Spleen (tissue), 11 donors: ENCODE results near the gene RBM10. TPM values are rescaled to one million over a fixed set of nuclear protein-coding genes. Genes with fewer than 3 reads are reported as not detected.
"Not testable (repeated sequence)": the region's sequence is repeated elsewhere in the genome, so short reads cannot be mapped to it uniquely, and the experiment has no call there.

Experiments
- DNase-seq: peaks from one replicate; pipeline ENCODE4 v3.0.0-alpha.2; 2020
- H3K27ac ChIP-seq, 8 donors: fragments of 200-600 bp; sonication (generic) in 7 of 8; 1 replicate in 4 of 8; 2 replicates in 4 of 8; pipeline versions ENCODE4 v1.5.0 to v1.8.0; 2016 to 2021; ENCODE audit warnings: inconsistent platforms in 4 of 8, mild to moderate bottlenecking in 4 of 8, moderate library complexity in 1 of 8
- H3K27me3 ChIP-seq, 7 donors: fragments of 200-600 bp; sonication (generic) in 6 of 7; replicated peaks in 1 of 7; 1 replicate in 4 of 7; 2 replicates in 3 of 7; pipeline versions ENCODE4 v1.5.0 to v1.8.0; 2016 to 2021; ENCODE audit warnings: inconsistent platforms in 3 of 7, mild to moderate bottlenecking in 1 of 7
- H3K36me3 ChIP-seq, 6 donors: fragments of 200-600 bp; sonication (generic) in 5 of 6; 1 replicate in 4 of 6; 2 replicates in 2 of 6; pipeline versions ENCODE4 v1.5.0 to v1.8.0; 2016 to 2021; ENCODE audit warnings: inconsistent platforms in 2 of 6
- H3K4me1 ChIP-seq, 6 donors: fragments of 200-600 bp; sonication (generic) in 5 of 6; 1 replicate in 3 of 6; 2 replicates in 3 of 6; pipeline versions ENCODE4 v1.5.0 to v1.8.0; 2016 to 2021; ENCODE audit warnings: inconsistent platforms in 3 of 6
- H3K4me3 ChIP-seq, 8 donors: fragments of 200-600 bp; sonication (generic) in 7 of 8; 1 replicate in 4 of 8; 2 replicates in 4 of 8; pipeline versions ENCODE4 v1.5.0 to v1.8.0; 2016 to 2021; ENCODE audit warnings: inconsistent platforms in 4 of 8, mild to moderate bottlenecking in 4 of 8, moderate library complexity in 2 of 8
- H3K9me3 ChIP-seq, 8 donors: fragments of 200-600 bp; sonication (generic) in 7 of 8; 1 replicate in 4 of 8; 2 replicates in 4 of 8; pipeline versions ENCODE4 v1.5.0 to v1.8.0; 2016 to 2021; ENCODE audit warnings: inconsistent platforms in 4 of 8
- POLR2A ChIP-seq, 3 donors: fragments of 450-650 bp; IDR thresholded peaks; one replicate each; pipeline ENCODE4 v1.5.1; 2017; ENCODE audit warnings: antibody characterized with exemption in 3 of 3, mild to moderate bottlenecking in 1 of 3
- POLR2AphosphoS5 ChIP-seq, 3 donors: sonication (generic); formaldehyde crosslinking; IDR thresholded peaks; one replicate each; pipeline ENCODE4 v1.5.1; 2017; ENCODE audit warnings: antibody characterized with exemption in 3 of 3
- WGBS, 5 donors: extraction: QIAGEN DNeasy Blood & Tissue Kit in 3 of 5; methylation state at CpG; one replicate each; pipeline versions ENCODE4 v1.1.5 to v1.1.7; 2013 to 2018; 5-methylcytosine and 5-hydroxymethylcytosine counted together
- intact Hi-C: fragments of 100-400 bp; cut with DNase I; formaldehyde crosslinking; loops from one replicate; pipeline ENCODE4 v1.15.0; 2023; ENCODE audit warnings: low total_unique reads
- polyA plus RNA-seq, 3 donors: library from polyadenylated mRNA; stranded (reverse); fragments of 200-250 nt; gene quantifications; one replicate each; pipeline ENCODE4 v1.2.1, GENCODE V29; 2013
- total RNA-seq, 7 donors: library from RNA; depleted of rRNA in 3 of 7; stranded (reverse); fragments of >200 nt in 3 of 7; fragmentation: NEBNext Ultra II Directional in 4 of 7; extraction: Animal tissue kit (Norgen Biotek cat#: 25700) in 4 of 7; gene quantifications; one replicate each; pipeline versions ENCODE4 v1.1.0 to v1.2.1, GENCODE V29; 2016 to 2021
- TF ChIP-seq, protein P1 (sequence below), 11 experiments: fragments of 200-600 bp in 7 of 11; fragments of 450-650 bp in 4 of 11; sonication (generic) in 4 of 11; IDR thresholded peaks in 8 of 11; conservative IDR thresholded peaks in 3 of 11; 1 replicate in 7 of 11; 2 replicates in 4 of 11; pipeline versions ENCODE4 v1.4.0 to v1.8.0; 2016 to 2021; ENCODE audit warnings: antibody characterized with exemption in 11 of 11, inconsistent platforms in 4 of 11, mild to moderate bottlenecking in 1 of 11
- donor health status: healthy with polysubstance abuse.
- donor health status: DM: no; HTN: no; CAD: no; lungs with moderate emphysema.
- donor health status: DM: no; HTN: no; CAD: no.
- donor health status: Bipolar disorder and iron deficiency.
- donor health status: healthy.
- donor health status: DM: no; HTN: no; CAD: no.
- donor health status: DM: yes; HTN: yes; CAD: no.

The RBM10 gene
- total and polyA plus RNA-seq, 10 donors, result 21.6 to 38.4 (median 29.7) TPM

DNA sequence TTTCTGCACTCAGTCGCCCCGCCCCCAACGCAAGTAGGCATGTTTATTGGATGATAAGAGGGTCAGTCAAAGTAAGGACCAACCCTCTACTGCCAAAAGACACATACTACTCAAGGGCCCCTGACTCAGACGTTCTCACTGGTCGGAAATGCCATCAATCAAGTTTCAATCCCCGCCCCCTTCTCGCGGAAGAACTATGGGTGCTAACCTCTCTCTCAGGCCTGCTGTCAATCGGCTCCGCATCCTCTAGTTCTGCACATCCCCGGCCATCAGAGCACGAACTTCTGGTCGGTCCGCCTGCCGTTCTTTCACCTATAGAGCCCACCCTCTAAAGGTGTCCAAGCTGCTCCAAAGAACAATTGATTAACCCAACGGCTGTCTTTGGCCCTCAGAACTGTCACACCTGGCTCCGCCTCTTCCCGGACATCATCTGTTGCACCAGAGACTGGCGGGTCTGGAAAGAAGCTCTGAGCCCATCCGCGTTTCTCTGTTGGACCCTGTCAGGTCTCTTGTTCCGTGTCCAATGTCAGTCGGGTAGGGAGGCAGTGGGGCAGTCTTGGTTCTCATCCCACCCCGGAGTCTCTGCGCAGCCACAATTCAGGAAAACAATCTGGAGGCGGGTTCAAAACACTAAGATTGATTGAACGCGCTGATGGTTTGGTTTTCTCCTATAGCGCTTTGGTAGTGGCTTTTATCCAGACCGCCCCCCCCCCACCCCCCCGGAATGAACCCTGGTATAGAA, 15.7 kb upstream of the RBM10 start:
- TF ChIP-seq, protein P1, sequence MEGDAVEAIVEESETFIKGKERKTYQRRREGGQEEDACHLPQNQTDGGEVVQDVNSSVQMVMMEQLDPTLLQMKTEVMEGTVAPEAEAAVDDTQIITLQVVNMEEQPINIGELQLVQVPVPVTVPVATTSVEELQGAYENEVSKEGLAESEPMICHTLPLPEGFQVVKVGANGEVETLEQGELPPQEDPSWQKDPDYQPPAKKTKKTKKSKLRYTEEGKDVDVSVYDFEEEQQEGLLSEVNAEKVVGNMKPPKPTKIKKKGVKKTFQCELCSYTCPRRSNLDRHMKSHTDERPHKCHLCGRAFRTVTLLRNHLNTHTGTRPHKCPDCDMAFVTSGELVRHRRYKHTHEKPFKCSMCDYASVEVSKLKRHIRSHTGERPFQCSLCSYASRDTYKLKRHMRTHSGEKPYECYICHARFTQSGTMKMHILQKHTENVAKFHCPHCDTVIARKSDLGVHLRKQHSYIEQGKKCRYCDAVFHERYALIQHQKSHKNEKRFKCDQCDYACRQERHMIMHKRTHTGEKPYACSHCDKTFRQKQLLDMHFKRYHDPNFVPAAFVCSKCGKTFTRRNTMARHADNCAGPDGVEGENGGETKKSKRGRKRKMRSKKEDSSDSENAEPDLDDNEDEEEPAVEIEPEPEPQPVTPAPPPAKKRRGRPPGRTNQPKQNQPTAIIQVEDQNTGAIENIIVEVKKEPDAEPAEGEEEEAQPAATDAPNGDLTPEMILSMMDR (IDR thresholded peaks at IDR 0.05 in 8 of 11, conservative IDR thresholded peaks at IDR 0.05 in 3 of 11), result no peak
- peak in 2 of 3 donors; percentile 74 to 76 for TF ChIP-seq POLR2AphosphoS5 (IDR thresholded peaks at IDR 0.05)
- Histone ChIP-seq H3K9me3 (no peaks in the 10 kb centered on the region), H3K27me3 (no peaks in the 10 kb centered on the region), H3K36me3 (no peaks in the 10 kb centered on the region), H3K4me1 (peaks cover 0 to 12% (median 7%) of the 10 kb centered on the region in 6 donors), H3K27ac (peak overlapping the region; percentile 60 to 90 (median 83)), H3K4me3 (peak overlapping the region; percentile 37 to 77 (median 44))
- peak; percentile 89 for DNase-seq
- 0 to 46% (median 0%) methylated on average over 20 to 31 of the region's 31 CpGs for WGBS, 5 donors
- intact Hi-C loops, result no loop called here

GRCh38 chrX:47129899-47130358, 15.1 kb upstream of the RBM10 start:
- DNase-seq, result no peak
- intact Hi-C loops, result no loop called here
- Histone ChIP-seq H3K4me3 (peak overlapping the region in 7 of 8 donors; percentile 39 to 77 (median 46)), H3K36me3 (no peaks in the 10 kb centered on the region), H3K4me1 (peaks cover 0 to 12% (median 7%) of the 10 kb centered on the region in 6 donors), H3K9me3 (no peaks in the 10 kb centered on the region), H3K27ac (peak overlapping the region in 7 of 8 donors; percentile 60 to 90 (median 83)), H3K27me3 (no peaks in the 10 kb centered on the region)
- TF ChIP-seq, protein P1 (IDR thresholded peaks at IDR 0.05 in 8 of 11, conservative IDR thresholded peaks at IDR 0.05 in 3 of 11), result no peak
- TF ChIP-seq POLR2A (IDR thresholded peaks at IDR 0.05) (no peak), POLR2AphosphoS5 (IDR thresholded peaks at IDR 0.05) (no peak)
- WGBS, 5 donors, result 27 to 45% (median 31%) methylated on average over 11 of the region's 11 CpGs

- intact Hi-C loops, result no loop called here
- DNase-seq, result peak; percentile 14
- WGBS, 5 donors, result 71 to 91% (median 81%) methylated on average over 1 to 5 of the region's 5 CpGs
- TF ChIP-seq POLR2A (IDR thresholded peaks at IDR 0.05), result no peak
- TF ChIP-seq, protein P1 (IDR thresholded peaks at IDR 0.05 in 8 of 11, conservative IDR thresholded peaks at IDR 0.05 in 3 of 11), result no peak
- no peak for TF ChIP-seq POLR2AphosphoS5 (IDR thresholded peaks at IDR 0.05)
- no peak overlapping the region for H3K27ac ChIP-seq
- H3K4me1 ChIP-seq, result peaks cover 0 to 12% (median 7%) of the 10 kb centered on the region in 6 donors
- H3K27me3 ChIP-seq, result no peaks in the 10 kb centered on the region
- H3K4me3 ChIP-seq, result no peak overlapping the region
- no peaks in the 10 kb centered on the region for H3K9me3 ChIP-seq
- no peaks in the 10 kb centered on the region for H3K36me3 ChIP-seq
These were observed 11.5 kb upstream of the RBM10 start for GRCh38 chrX:47133493-47133892.

DNA sequence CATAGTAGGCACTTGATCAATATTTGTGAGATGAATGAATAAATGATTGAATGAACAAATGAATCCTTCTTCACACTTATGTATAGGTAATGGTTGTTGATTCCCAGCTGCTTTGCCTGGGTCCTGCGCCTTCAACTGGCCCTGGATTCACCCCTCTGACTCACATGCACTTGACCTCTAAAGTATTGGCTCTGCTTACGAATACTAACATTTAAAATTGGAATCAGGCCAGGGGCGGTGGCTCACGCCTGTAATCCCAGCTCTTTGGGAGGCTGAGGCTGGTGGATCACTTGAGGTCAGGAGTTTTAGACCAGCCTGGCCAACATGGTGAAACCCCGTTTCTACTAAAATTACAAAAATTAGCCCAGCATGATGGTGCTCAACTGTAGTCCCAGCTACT, 9.4 kb upstream of the RBM10 start:
- H3K27ac ChIP-seq, H3K27me3 ChIP-seq, H3K9me3 ChIP-seq, H3K4me3 ChIP-seq, H3K4me1 ChIP-seq, intact Hi-C loops: not testable (repeated sequence)
- H3K36me3 ChIP-seq, result peaks cover 0 to 16% (median 0%) of the 10 kb centered on the region in 6 donors
- 75 to 90% (median 79%) methylated on average over 5 of the region's 5 CpGs for whole genome bisulfite sequencing, 5 donors
- DNase-seq, result peak; percentile 10
